ENCODE results near the gene CCNI2.
A peak's percentile ranks its signal among the peaks of the same experiment; 100 is the strongest.

Gene CCNI2, protein sequence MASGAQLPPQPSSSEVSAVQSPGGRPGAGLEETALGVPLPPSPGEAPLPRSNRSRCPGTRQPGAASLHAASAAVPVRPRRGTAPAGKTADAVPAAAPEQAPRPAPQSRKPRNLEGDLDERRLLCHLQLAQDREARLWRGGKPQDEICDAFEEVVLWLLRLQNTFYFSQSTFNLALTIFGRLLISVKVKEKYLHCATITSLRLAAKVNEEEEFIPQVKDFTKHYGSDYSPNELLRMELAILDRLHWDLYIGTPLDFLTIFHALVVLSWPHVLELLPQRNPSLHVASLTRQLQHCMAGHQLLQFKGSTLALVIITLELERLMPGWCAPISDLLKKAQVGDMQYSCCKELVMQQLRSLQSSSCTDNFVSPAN

DNA sequence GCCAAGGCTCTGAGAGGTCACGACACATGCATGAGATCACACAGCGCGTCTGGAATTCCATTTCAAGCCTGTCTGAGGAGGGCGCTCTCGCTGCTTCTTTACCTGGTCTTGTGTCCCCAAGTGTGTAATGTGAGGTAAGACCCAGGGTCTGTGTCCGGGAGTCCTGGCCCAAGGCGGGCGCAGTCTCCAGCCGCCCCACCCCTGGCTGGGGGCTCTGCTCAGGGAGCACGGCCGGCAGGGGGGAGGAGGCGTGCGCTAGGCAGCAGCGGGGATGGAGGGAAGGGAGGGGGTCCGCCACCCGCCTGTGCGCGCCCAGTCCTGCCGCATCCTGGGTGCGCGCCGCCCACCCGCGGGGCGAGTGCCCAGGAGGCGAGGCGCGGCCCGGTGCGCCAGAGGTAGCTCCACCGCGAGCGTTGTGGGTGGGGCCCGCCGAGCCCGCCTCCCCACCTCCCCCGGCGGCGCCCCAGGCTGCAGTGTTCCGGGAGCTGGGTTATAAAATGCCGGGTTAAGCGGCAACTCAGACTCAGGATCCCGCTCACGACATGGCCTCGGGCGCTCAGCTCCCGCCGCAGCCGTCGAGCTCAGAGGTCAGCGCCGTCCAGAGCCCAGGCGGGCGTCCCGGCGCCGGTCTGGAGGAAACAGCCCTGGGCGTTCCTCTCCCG lies at the start of gene CCNI2:
Gene CCNI2 (plus strand): TSS at position 473 of the 662 bp plus-strand sequence. CDS start 70 bp downstream, at position 543.
- Mint-ChIP-seq H3K4me1 (ENCODE audit: low read depth) (peaks cover 19% of the 10 kb centered on the region), H3K4me3 (peak within 1 kb of the TSS; percentile 79), H3K27ac (peak within 1 kb of the TSS; percentile 73), H3K27me3 (ENCODE audit: low read depth) (peaks cover 35% of the 10 kb centered on the region), H3K9me3 (no peaks in the 10 kb centered on the region), H3K36me3 (ENCODE audit: low read depth) (peaks cover 13% of the 10 kb centered on the region)
- DNase-seq (ENCODE audit: low spot score) = peak; percentile 52

DNA sequence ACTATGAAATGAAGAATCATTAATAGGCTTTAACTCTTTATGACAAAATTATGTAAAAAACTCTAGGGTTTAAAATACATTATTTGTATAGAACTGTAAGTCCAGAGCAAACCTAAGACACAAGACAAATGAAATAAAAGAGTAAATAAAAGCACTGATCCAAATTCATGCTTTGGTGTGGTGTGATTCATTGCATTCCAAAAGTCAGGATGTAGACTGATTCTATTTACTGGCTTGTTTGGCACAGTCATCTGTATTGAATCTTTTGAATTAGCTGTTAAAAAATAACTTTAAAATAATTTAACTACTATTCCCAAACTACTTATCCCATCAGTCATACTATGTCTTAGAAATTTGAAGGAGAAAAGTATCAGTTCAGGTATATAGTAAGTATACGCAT lies 42.4 kb upstream of the CCNI2 start:
- no peaks in the 10 kb centered on the region for H3K9me3 Mint-ChIP-seq
- H3K27ac Mint-ChIP-seq = no peak overlapping the region
- DNase-seq (ENCODE audit: low spot score) = no peak
- no peaks in the 10 kb centered on the region for H3K27me3 Mint-ChIP-seq (ENCODE audit: low read depth)
- peaks cover 17% of the 10 kb centered on the region for H3K4me1 Mint-ChIP-seq (ENCODE audit: low read depth)
- no peak overlapping the region for H3K4me3 Mint-ChIP-seq
- H3K36me3 Mint-ChIP-seq (ENCODE audit: low read depth) = peaks cover 43% of the 10 kb centered on the region

DNA sequence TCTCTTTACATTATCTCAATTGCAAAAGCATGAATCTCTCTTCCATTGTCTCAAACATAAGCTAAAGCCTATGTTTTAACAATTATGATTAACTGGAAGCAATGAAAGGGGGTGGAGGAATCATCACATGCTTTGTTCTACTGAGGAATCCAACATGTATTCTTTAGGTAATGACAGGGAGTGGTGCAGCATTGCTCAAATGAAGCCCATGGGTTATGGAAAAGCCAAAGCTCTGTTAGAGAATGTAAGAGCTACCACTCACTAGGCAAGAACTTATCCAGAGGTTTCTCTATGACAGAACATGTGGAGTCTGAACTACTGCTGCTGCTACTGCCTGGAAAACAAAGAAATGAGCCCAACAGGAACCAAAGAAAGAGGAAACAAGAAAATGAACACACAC lies 38.6 kb upstream of the CCNI2 start:
- peak overlapping the region; percentile 26 for H3K27ac Mint-ChIP-seq

DNA sequence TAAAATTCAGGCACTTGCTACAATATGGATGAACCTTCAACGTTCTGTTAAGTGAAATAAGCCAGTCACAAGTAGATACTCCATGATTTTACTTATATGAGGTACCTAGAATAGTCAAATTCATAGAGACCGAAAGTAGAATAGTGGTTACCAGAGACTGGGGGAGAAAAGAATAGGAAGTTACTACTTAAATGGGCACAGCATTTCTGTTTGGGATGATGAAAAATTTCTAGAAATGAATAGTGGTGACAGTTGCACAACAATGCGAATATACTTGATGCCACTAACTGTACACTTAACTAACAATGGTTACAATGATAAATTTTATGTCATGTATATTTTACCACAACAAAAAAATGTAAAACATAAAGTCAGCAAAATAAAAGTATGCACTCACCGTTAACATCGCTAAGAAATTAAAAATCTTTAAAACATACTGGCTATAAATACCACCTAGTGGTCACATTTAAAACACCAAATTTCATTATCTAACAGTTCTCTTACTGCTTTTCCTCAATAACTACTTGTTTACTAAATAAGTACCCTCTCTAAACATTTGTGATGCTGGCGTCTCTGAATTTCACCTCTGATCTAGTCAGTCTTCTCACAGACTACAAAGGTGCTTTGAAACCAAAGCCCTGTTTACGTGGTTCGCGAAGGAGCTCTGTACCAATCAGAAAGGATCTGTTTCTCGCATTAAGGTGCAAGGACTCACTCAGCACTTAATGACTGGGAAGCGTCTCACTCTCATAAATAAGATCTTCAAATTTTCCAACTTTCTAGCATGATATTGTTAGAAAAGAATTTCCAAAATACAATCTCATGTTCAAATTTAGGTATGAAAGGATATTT lies 32.5 kb upstream of the CCNI2 start:
- Mint-ChIP-seq H3K27me3 (ENCODE audit: low read depth) (no peaks in the 10 kb centered on the region), H3K4me3 (peak overlapping the region; percentile 50), H3K27ac (no peak overlapping the region), H3K36me3 (ENCODE audit: low read depth) (peaks cover 17% of the 10 kb centered on the region), H3K4me1 (ENCODE audit: low read depth) (peaks cover 10% of the 10 kb centered on the region), H3K9me3 (no peaks in the 10 kb centered on the region)
- no peak for DNase-seq (ENCODE audit: low spot score)

More for the DNA sequence above, 38.6 kb upstream of the CCNI2 start:
- no peak for DNase-seq (ENCODE audit: low spot score)
- Mint-ChIP-seq H3K36me3 (ENCODE audit: low read depth) (peaks cover 25% of the 10 kb centered on the region), H3K4me1 (ENCODE audit: low read depth) (peaks cover 14% of the 10 kb centered on the region), H3K27me3 (ENCODE audit: low read depth) (no peaks in the 10 kb centered on the region), H3K4me3 (no peak overlapping the region), H3K9me3 (no peaks in the 10 kb centered on the region)

DNA sequence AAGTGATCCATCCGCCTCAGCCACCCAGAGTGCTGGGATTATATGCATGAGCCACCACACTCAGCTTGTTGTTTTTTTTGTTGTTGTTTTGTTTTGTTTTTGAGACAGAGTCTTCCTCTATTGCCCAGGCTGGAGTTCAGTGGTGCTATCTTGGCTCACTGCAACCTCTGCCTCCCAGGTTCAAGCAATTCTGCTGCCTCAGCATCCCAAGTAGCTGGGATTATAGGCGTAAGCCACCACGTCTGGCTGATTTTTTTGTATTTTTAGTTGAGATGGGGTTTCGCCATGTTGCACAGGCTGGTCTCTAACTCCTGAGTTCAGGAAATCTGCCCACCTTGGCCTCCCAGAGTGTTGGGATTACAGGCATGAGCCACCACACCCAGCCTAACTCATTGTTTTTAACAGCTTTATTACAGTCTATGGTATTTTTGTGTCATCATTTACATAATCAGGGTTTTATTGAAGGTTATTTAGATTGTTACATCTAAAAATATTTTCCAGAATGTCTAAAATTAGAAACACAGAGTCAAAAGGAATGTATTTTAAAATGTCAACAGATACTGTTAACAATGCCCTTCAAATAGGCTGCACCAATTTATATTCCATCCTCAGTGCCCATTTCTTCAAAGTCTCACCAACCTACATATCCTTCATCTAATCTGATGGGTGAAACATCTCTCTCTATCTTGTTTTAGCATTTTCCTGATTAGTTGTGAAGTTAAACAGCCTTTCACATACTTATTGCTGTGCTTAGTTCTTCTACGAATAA lies 28.5 kb upstream of the CCNI2 start:
- H3K36me3 Mint-ChIP-seq (ENCODE audit: low read depth) = peaks cover 15% of the 10 kb centered on the region
- no peaks in the 10 kb centered on the region for H3K27me3 Mint-ChIP-seq (ENCODE audit: low read depth)
- DNase-seq (ENCODE audit: low spot score) = no peak
- no peak overlapping the region for H3K4me3 Mint-ChIP-seq
- H3K27ac Mint-ChIP-seq = no peak overlapping the region
- peaks cover 9% of the 10 kb centered on the region for H3K4me1 Mint-ChIP-seq (ENCODE audit: low read depth)
- no peaks in the 10 kb centered on the region for H3K9me3 Mint-ChIP-seq

DNA sequence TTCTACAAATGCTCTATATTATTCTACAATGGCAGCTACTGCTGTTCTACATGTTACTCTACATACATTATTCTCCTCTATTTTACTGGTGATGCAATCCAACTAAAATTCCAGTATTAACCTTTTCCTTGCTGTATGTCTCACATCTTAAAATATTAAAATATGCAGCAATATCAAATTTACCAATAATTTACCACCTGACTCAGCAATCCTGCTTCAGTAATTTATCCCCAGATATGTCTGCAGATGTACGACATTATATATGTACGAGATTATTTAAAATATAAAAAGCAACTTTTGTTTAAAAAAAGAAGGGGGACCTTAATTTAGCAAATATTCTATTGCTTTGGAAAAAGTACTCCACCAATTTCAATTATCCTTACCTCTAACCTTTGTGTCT lies 21.5 kb upstream of the CCNI2 start:
- Mint-ChIP-seq H3K27me3 (ENCODE audit: low read depth) (no peaks in the 10 kb centered on the region), H3K36me3 (ENCODE audit: low read depth) (peaks cover 31% of the 10 kb centered on the region), H3K4me3 (no peak overlapping the region), H3K27ac (no peak overlapping the region), H3K9me3 (no peaks in the 10 kb centered on the region), H3K4me1 (ENCODE audit: low read depth) (peaks cover 4% of the 10 kb centered on the region)
- DNase-seq (ENCODE audit: low spot score) = no peak

DNA sequence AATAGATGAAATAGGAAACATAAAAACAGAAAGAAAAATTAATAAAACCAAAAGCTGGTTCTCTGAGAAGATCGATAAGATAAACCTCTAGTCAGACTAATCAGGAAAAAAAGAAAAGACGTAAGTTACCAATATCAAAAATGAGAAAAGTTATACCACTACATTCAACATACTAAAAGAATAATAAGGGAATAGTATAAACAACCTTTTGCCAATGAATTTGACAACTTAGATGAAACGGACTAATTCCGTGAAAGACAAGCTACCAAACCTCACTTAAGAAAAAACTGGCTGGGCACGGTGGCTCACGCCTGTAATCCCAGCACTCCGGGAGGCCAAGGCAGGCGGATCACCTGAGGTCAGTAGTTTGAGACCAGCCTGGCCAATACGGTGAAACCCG lies 17.3 kb upstream of the CCNI2 start:
- no peak for DNase-seq (ENCODE audit: low spot score)
- Mint-ChIP-seq H3K4me1 (ENCODE audit: low read depth) (peaks cover 11% of the 10 kb centered on the region), H3K27ac (no peak overlapping the region), H3K4me3 (no peak overlapping the region), H3K27me3 (ENCODE audit: low read depth) (no peaks in the 10 kb centered on the region), H3K9me3 (no peaks in the 10 kb centered on the region), H3K36me3 (ENCODE audit: low read depth) (peaks cover 32% of the 10 kb centered on the region)

DNA sequence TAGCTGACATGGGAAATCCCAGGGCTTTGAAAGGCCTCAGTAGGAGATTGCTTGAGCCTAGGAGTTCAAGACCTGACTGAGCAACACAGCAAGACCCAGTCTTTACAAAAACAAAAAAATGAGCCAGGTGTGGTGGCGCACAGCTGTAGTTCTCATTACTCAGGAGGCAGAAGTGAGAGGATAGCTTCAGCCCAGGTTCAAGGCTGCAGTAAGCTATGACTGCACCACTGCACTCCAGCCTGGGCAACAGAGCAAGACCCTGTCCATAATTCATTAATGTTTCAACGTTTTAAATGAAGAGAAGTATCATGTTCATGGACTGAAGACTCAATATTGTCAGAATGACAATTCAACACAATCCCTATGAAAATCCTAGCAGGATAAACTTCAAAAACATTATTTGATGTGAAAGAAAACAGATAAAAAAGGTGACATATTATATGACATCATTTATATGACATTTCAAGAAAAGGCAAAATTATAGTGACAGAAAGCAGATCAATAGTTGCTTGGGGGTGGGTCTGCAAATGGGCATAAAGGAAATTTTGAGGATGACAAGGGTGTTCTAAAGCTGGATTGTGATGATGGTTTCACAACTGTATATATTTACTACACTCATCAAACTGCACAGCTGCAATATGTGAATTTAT lies 13.6 kb upstream of the CCNI2 start:
- no peaks in the 10 kb centered on the region for H3K9me3 Mint-ChIP-seq
- no peak for DNase-seq (ENCODE audit: low spot score)
- peaks cover 39% of the 10 kb centered on the region for H3K4me1 Mint-ChIP-seq (ENCODE audit: low read depth)
- H3K4me3 Mint-ChIP-seq = no peak overlapping the region
- H3K27ac Mint-ChIP-seq = no peak overlapping the region
- H3K27me3 Mint-ChIP-seq (ENCODE audit: low read depth) = peaks cover 7% of the 10 kb centered on the region
- H3K36me3 Mint-ChIP-seq (ENCODE audit: low read depth) = peaks cover 20% of the 10 kb centered on the region

DNA sequence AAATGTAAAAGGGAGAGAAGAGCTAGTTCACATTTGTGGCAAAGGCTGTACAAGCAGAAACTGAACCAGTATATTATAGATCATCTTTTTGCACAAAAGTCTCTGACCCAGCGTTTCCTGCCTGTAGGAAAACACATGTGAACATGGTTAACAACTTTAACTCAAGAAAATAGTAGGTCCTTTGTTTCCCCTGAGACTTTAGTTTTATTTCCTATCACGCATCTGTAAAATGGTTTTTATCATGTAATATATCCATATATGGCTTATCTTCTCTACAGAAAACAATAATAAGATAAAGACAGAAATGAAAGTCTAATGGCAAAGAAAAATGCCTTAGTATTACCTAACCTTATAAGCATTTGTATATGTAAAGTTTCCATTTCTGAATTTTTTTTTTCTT lies 12.5 kb upstream of the CCNI2 start:
- H3K27ac Mint-ChIP-seq = no peak overlapping the region
- H3K4me3 Mint-ChIP-seq = peak overlapping the region; percentile 21
- peaks cover 17% of the 10 kb centered on the region for H3K36me3 Mint-ChIP-seq (ENCODE audit: low read depth)
- peaks cover 39% of the 10 kb centered on the region for H3K4me1 Mint-ChIP-seq (ENCODE audit: low read depth)
- H3K27me3 Mint-ChIP-seq (ENCODE audit: low read depth) = peaks cover 15% of the 10 kb centered on the region
- DNase-seq (ENCODE audit: low spot score) = no peak
- no peaks in the 10 kb centered on the region for H3K9me3 Mint-ChIP-seq

DNA sequence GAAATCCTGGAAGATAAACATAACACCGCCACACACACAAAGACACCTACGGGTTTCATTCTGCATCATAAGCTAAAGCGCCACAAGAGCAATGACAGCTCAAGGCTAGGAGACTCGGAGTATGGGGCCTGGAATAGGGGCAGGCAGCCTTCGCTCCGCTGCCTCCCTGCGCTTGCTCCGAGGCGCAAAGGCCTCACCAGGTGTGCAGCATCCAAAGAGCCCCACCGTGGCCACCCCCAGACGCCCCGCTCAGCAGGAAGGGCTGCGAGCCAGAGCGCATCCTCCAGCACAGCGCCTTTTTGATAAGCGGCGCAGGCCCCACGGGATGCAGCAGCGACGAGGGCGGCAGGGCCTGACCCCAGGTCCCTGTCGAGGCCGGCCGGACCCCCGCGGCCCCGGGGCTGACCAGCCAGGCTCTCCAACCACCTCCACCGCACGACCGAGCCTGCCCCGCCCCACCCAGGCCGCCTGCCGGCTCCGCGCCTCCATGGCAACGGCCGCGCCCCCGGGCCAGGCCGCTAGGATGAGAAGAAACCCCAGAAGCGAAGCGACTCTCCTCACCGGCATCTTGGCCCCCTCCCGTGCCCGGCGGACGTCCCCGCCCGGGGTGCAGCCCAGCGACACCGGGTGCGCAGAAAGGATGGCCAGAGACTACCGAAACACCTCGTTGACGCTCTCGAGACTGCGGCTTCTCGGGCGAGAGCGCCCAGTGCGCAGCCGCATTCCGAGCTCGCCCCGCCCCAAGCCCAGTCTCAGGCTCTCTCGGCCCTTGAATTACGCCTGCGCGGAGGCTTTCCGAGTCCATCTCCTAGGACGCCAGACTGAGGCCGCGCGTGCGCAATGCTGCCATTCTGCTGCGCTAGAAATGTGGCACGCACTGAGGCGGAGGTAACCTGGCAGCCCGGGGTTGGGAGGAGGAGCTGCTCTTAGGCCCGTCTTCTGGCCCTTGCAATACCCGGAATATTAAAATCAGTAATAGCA lies 10.1 kb upstream of the CCNI2 start, which contains the start of gene KIF3A:
Gene KIF3A (minus strand): TSS at position 694 of the 981 bp plus-strand sequence. CDS start 127 bp downstream, at position 567.
- Mint-ChIP-seq H3K4me3 (peak within 1 kb of the TSS; percentile 90), H3K27ac (peak within 1 kb of the TSS; percentile 89), H3K27me3 (ENCODE audit: low read depth) (peaks cover 30% of the 10 kb centered on the region), H3K9me3 (no peaks in the 10 kb centered on the region), H3K4me1 (ENCODE audit: low read depth) (peaks cover 37% of the 10 kb centered on the region), H3K36me3 (ENCODE audit: low read depth) (peaks cover 12% of the 10 kb centered on the region)
- peak; percentile 99 for DNase-seq (ENCODE audit: low spot score)

DNA sequence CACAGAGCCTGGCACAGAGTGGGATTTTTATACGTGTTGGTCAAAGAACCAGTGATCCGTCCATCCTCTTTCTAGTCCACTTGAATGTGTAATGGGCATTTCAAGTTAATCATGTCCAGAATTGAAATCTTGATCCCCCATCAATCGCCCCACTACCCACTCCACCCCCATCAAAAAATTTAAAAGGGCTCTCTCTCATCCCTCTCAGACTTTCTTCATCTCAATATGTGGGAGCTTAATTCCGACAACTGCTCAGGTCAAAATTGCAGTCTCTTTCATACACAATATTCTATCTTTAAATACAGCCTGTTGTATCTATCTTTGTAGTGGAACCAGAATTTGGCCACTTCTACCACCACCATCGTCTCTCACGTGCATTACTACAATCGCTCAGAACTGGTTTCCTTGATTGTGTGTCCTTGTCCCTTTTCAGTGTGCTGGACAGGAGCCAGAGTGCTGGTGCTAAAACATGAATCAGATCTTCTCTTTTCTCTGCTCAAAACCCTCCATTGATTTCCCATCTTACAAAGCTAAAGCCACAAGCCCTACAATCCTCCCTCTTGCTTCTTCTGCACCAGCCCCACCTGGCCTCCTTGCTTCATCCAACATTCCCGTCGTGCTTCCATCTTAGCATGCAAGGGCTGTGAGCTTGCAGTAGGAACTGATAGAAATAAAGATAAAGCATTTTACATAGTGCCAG lies 9.1 kb upstream of the CCNI2 start:
- Mint-ChIP-seq H3K27me3 (ENCODE audit: low read depth) (peaks cover 35% of the 10 kb centered on the region), H3K4me1 (ENCODE audit: low read depth) (peaks cover 37% of the 10 kb centered on the region), H3K27ac (peak overlapping the region; percentile 89), H3K36me3 (ENCODE audit: low read depth) (peaks cover 9% of the 10 kb centered on the region), H3K9me3 (no peaks in the 10 kb centered on the region), H3K4me3 (peak overlapping the region; percentile 90)
- DNase-seq (ENCODE audit: low spot score) = no peak

DNA sequence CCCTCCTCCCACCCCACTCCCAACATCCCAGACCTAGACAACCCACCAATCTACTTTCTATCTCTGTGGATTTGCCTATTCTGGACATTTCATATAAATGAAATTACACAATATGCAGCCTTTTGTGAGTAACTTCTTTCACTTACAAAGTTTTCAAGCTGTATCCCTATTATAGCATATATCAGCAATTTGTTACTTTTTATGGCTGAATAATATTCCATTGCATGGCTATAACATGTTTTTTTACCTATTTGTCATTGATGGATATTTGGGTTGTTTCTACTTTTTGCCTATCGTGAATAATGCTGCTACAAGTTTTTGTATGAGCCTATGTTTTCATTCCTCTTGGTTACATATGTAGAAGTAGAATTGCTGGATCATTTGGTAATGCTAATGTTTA lies 8.0 kb upstream of the CCNI2 start:
- no peak overlapping the region for H3K27ac Mint-ChIP-seq
- peaks cover 38% of the 10 kb centered on the region for H3K27me3 Mint-ChIP-seq (ENCODE audit: low read depth)
- H3K9me3 Mint-ChIP-seq = no peaks in the 10 kb centered on the region
- no peak for DNase-seq (ENCODE audit: low spot score)
- peaks cover 31% of the 10 kb centered on the region for H3K4me1 Mint-ChIP-seq (ENCODE audit: low read depth)
- no peak overlapping the region for H3K4me3 Mint-ChIP-seq
- no peaks in the 10 kb centered on the region for H3K36me3 Mint-ChIP-seq (ENCODE audit: low read depth)
